ENCODE data around the gene MTCH1. TPM values are rescaled to one million over a fixed set of nuclear protein-coding genes. Genes with fewer than 3 reads are reported as not detected.

The MTCH1 gene
- total and polyA plus RNA-seq, 2 donors from 2014 or later, result 194 to 202 TPM

- intact Hi-C loops (cut with DNase I), result no loop called here
- no peak overlapping the region for H3K4me3 ChIP-seq (ENCODE audit: low read length in 3 of 3)
- peak in 2 of 5 donors; percentile 32 to 47 for DNase-seq
Observed at GRCh38 chr6:36980876-36981619, 4.9 kb downstream of the MTCH1 start.

GRCh38 chr6:36980129-36980528 is 5.9 kb downstream of the MTCH1 start:
- Histone ChIP-seq H3K36me3 (ENCODE audit: control insufficient read depth in 2 of 3, insufficient read depth in 3 of 3, low read length in 3 of 3) (peaks cover 0 to 37% (median 28%) of the 10 kb centered on the region in 3 donors), H3K4me3 (ENCODE audit: low read length in 3 of 3) (no peak overlapping the region), H3K27me3 (ENCODE audit: control insufficient read depth, insufficient read depth, low read length) (no peaks in the 10 kb centered on the region), H3K9ac (ENCODE audit: low read length in 3 of 3) (no peak overlapping the region), H3K4me1 (ENCODE audit: control insufficient read depth in 2 of 3, insufficient read depth in 2 of 3, low read depth in 1 of 3, low read length in 3 of 3) (peaks cover 0 to 28% (median 8%) of the 10 kb centered on the region in 3 donors), H3K27ac (ENCODE audit: low read depth in 2 of 2, low read length in 2 of 2) (no peak overlapping the region), H3K9me3 (ENCODE audit: control insufficient read depth in 2 of 3, insufficient read depth in 1 of 3, low read length in 3 of 3) (no peaks in the 10 kb centered on the region)
- TF ChIP-seq, protein P1, sequence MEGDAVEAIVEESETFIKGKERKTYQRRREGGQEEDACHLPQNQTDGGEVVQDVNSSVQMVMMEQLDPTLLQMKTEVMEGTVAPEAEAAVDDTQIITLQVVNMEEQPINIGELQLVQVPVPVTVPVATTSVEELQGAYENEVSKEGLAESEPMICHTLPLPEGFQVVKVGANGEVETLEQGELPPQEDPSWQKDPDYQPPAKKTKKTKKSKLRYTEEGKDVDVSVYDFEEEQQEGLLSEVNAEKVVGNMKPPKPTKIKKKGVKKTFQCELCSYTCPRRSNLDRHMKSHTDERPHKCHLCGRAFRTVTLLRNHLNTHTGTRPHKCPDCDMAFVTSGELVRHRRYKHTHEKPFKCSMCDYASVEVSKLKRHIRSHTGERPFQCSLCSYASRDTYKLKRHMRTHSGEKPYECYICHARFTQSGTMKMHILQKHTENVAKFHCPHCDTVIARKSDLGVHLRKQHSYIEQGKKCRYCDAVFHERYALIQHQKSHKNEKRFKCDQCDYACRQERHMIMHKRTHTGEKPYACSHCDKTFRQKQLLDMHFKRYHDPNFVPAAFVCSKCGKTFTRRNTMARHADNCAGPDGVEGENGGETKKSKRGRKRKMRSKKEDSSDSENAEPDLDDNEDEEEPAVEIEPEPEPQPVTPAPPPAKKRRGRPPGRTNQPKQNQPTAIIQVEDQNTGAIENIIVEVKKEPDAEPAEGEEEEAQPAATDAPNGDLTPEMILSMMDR (IDR thresholded peaks at IDR 0.05; ENCODE audit: borderline replicate concordance, extremely low read depth, insufficient read depth), result no peak
- no peak for FAIRE-seq
- intact Hi-C loops (cut with DNase I), result no loop called here
- DNase-seq, result no peak

More at GRCh38 chr6:36980876-36981619, 4.9 kb downstream of the MTCH1 start:
- Histone ChIP-seq H3K9me3 (ENCODE audit: control insufficient read depth in 2 of 3, insufficient read depth in 1 of 3, low read length in 3 of 3) (no peaks in the 10 kb centered on the region), H3K9ac (ENCODE audit: low read length in 3 of 3) (no peak overlapping the region), H3K27me3 (ENCODE audit: control insufficient read depth, insufficient read depth, low read length) (no peaks in the 10 kb centered on the region), H3K27ac (ENCODE audit: low read depth in 2 of 2, low read length in 2 of 2) (no peak overlapping the region), H3K4me1 (ENCODE audit: control insufficient read depth in 2 of 3, insufficient read depth in 2 of 3, low read depth in 1 of 3, low read length in 3 of 3) (peaks cover 0 to 28% (median 8%) of the 10 kb centered on the region in 3 donors), H3K36me3 (ENCODE audit: control insufficient read depth in 2 of 3, insufficient read depth in 3 of 3, low read length in 3 of 3) (peaks cover 0 to 28% (median 18%) of the 10 kb centered on the region in 3 donors)
- TF ChIP-seq, protein P1 (IDR thresholded peaks at IDR 0.05; ENCODE audit: borderline replicate concordance, extremely low read depth, insufficient read depth), result no peak
- no peak for FAIRE-seq

- FAIRE-seq (no peak), DNase-seq (peak in 3 of 5 donors; percentile 49 to 75 (median 70))
- Histone ChIP-seq H3K4me1 (ENCODE audit: control insufficient read depth in 2 of 3, insufficient read depth in 2 of 3, low read depth in 1 of 3, low read length in 3 of 3) (peaks cover 0 to 24% (median 4%) of the 10 kb centered on the region in 3 donors), H3K36me3 (ENCODE audit: control insufficient read depth in 2 of 3, insufficient read depth in 3 of 3, low read length in 3 of 3) (peaks cover 0 to 43% (median 35%) of the 10 kb centered on the region in 3 donors), H3K9me3 (ENCODE audit: control insufficient read depth in 2 of 3, insufficient read depth in 1 of 3, low read length in 3 of 3) (no peaks in the 10 kb centered on the region), H3K9ac (ENCODE audit: low read length in 3 of 3) (no peak overlapping the region), H3K4me3 (ENCODE audit: low read length in 3 of 3) (no peak overlapping the region), H3K27me3 (ENCODE audit: control insufficient read depth, insufficient read depth, low read length) (no peaks in the 10 kb centered on the region), H3K27ac (ENCODE audit: low read depth in 2 of 2, low read length in 2 of 2) (no peak overlapping the region)
- intact Hi-C loops (cut with DNase I), result no loop called here
- TF ChIP-seq, protein P1 (IDR thresholded peaks at IDR 0.05; ENCODE audit: borderline replicate concordance, extremely low read depth, insufficient read depth), result peak; percentile 44
Observed at GRCh38 chr6:36979347-36979742, 6.7 kb downstream of the MTCH1 start.
